HEK293T (cell line): Measurements from ENCODE around the gene ZNF432.

Experiments
- CTCF ChIA-PET: fragments of 350-600 bp; formaldehyde crosslinking; extraction: SDS; loops from one replicate; lab custom pipeline; 2021; ENCODE audit warnings: antibody characterized with exemption, inconsistent platforms; lab: Yijun Ruan, JAX
- POLR2A ChIA-PET: fragments of 350-600 bp; formaldehyde crosslinking; extraction: SDS; loops from one replicate; lab custom pipeline; 2020; ENCODE audit warnings: antibody characterized with exemption, inconsistent platforms; lab: Yijun Ruan, JAX
- DNase-seq: peaks from one replicate; pipeline ENCODE4 v3.0.0; 2012; ENCODE audit warnings: mixed read lengths; ENCODE audit errors: extremely low spot score
- ARNT ChIP-seq: fragments of 450-650 bp; IDR thresholded peaks from 2 replicates; pipeline ENCODE4 v1.6.1; 2017; ENCODE audit warnings: mild to moderate bottlenecking
- BHLHE40 ChIP-seq: fragments of 450-650 bp; IDR thresholded peaks from 2 replicates; pipeline ENCODE4 v1.6.1; 2016; ENCODE audit warnings: mild to moderate bottlenecking, moderate library complexity, borderline replicate concordance
- CTBP1 ChIP-seq: fragments of 450-650 bp; IDR thresholded peaks from 2 replicates; pipeline ENCODE4 v1.6.1; 2016; ENCODE audit warnings: borderline replicate concordance
- ELF4 ChIP-seq: fragments of 450-650 bp; IDR thresholded peaks from 2 replicates; pipeline ENCODE4 v1.6.1; 2017; ENCODE audit warnings: antibody characterized with exemption
- FOXA1 ChIP-seq: fragments of 450-650 bp; IDR thresholded peaks from 2 replicates; pipeline ENCODE4 v1.6.1; 2016; ENCODE audit warnings: mild to moderate bottlenecking
- FOXK2 ChIP-seq: fragments of 450-650 bp; IDR thresholded peaks from 2 replicates; pipeline ENCODE4 v1.6.1; 2016; ENCODE audit warnings: mild to moderate bottlenecking
- HDGF ChIP-seq: fragments of 450-650 bp; IDR thresholded peaks from 2 replicates; pipeline ENCODE4 v1.6.1; 2017; ENCODE audit warnings: antibody characterized with exemption, borderline replicate concordance
- L3MBTL2 ChIP-seq: fragments of 450-650 bp; conservative IDR thresholded peaks from 2 replicates; pipeline ENCODE4 v1.6.1; 2016; ENCODE audit warnings: mild to moderate bottlenecking
- LEF1 ChIP-seq: fragments of 450-650 bp; IDR thresholded peaks from 2 replicates; pipeline ENCODE4 v1.6.1; 2017; ENCODE audit warnings: mild to moderate bottlenecking, borderline replicate concordance
- NFRKB ChIP-seq: fragments of 450-650 bp; IDR thresholded peaks from 2 replicates; pipeline ENCODE4 v1.6.1; 2016; ENCODE audit warnings: mild to moderate bottlenecking, moderate library complexity
- PKNOX1 ChIP-seq: fragments of 450-650 bp; IDR thresholded peaks from 2 replicates; pipeline ENCODE4 v1.6.1; 2016
- SP1 ChIP-seq: fragments of 450-650 bp; IDR thresholded peaks from 2 replicates; pipeline ENCODE4 v1.6.1; 2017
- SUZ12 ChIP-seq: fragments of 450-650 bp; IDR thresholded peaks from 2 replicates; pipeline ENCODE4 v1.6.1; 2016; ENCODE audit warnings: mild to moderate bottlenecking
- TARDBP ChIP-seq: fragments of 450-650 bp; IDR thresholded peaks from 2 replicates; pipeline ENCODE4 v1.6.1; 2016
- ZNF384 ChIP-seq: fragments of 450-650 bp; IDR thresholded peaks from 2 replicates; pipeline ENCODE4 v1.6.1; 2016

The ZNF432 gene

GRCh38 chr19:51986309-51987291 lies 62.0 kb downstream of the ZNF432 start, which contains the start of gene ZNF350:
Gene ZNF350, minus strand, starts transcription at chr19:51986840. Its CDS starts 12,480 bp downstream, at chr19:51974360.
- DNase-seq = peak; percentile 71
- TF ChIP-seq FOXA1 (no peak), FOXK2 (peak; percentile 61; the same call in 1 of the 2 replicates), L3MBTL2 (peak; percentile 59), ELF4 (peak; percentile 56)
- POLR2A ChIA-PET = no interaction called here
- CTCF ChIA-PET = no interaction called here

DNA sequence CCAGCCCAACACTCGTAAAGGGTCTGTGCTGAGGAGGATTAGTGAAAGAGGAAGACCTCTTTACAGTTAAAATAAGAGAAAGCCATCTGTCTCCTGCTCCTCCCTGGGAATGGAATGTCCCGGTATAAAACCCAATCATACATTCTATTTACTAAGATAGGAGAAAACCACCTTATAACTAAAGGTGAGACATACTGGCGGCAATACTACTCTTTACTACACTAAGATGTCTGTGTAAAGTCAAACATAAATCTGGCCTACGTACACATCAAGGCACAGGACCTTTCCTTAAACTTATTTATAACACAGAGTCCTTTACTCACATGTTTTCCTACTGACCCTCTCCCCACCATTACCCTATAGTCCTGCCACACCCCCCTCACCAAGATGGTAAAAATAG lies 65.3 kb downstream of the ZNF432 start:
- CTCF ChIA-PET = no interaction called here

More for the DNA sequence above, 65.3 kb downstream of the ZNF432 start:
- POLR2A ChIA-PET = no interaction called here
- DNase-seq = no peak
- TF ChIP-seq SUZ12 = no peak
- no peak for TF ChIP-seq L3MBTL2
- no peak for TF ChIP-seq PKNOX1
- TF ChIP-seq ZNF384 = no peak
- no peak for TF ChIP-seq NFRKB
- TF ChIP-seq SP1 = no peak
- no peak for TF ChIP-seq TARDBP
- TF ChIP-seq ARNT = no peak
- no peak for TF ChIP-seq HDGF
- TF ChIP-seq BHLHE40 = no peak
- TF ChIP-seq ELF4 = no peak
- no peak for TF ChIP-seq LEF1
- TF ChIP-seq FOXA1 = no peak
- no peak for TF ChIP-seq FOXK2
- no peak for TF ChIP-seq CTBP1
